ENCODE measurements around the gene PRR18.

DNA sequence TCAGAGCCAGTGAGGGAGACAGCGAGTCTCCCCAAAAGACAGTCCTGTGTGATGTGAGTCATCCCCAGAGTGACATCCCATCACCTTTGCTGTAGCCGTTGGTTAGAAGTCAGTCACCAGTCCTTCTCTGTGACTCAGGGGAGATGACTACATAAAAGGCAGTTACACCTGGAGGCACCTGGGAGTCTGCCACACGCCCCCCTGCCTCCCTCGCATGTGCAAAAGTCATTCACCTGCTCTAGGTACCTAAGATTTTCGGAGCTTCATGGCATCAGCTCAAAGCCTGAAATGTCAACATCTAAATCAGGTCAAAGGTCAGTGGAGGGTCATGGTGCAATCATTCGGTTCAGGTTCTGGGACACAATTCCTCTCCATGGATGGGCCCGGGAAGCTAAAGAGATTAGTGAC, 50.3 kb downstream of the PRR18 start:
- TF ChIP-seq, protein P1, sequence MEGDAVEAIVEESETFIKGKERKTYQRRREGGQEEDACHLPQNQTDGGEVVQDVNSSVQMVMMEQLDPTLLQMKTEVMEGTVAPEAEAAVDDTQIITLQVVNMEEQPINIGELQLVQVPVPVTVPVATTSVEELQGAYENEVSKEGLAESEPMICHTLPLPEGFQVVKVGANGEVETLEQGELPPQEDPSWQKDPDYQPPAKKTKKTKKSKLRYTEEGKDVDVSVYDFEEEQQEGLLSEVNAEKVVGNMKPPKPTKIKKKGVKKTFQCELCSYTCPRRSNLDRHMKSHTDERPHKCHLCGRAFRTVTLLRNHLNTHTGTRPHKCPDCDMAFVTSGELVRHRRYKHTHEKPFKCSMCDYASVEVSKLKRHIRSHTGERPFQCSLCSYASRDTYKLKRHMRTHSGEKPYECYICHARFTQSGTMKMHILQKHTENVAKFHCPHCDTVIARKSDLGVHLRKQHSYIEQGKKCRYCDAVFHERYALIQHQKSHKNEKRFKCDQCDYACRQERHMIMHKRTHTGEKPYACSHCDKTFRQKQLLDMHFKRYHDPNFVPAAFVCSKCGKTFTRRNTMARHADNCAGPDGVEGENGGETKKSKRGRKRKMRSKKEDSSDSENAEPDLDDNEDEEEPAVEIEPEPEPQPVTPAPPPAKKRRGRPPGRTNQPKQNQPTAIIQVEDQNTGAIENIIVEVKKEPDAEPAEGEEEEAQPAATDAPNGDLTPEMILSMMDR (conservative IDR thresholded peaks at IDR 0.05 in 1 of 2, IDR thresholded peaks at IDR 0.05 in 1 of 2; ENCODE audit: low read depth in 1 of 2, low read length in 2 of 2): no peak
- no peak for TF ChIP-seq EZH2 (IDR thresholded peaks at IDR 0.05; ENCODE audit: low read length, missing control alignments)

Measured in fibroblast of lung (primary cell).